ENCODE measurements around the gene RASSF7. TPM values are rescaled to one million over a fixed set of nuclear protein-coding genes. Genes with fewer than 3 reads are reported as not detected.

RASSF7 gene
- total and polyA plus RNA-seq, 10 of the 15 experiments (the other 5 are each of a cell fraction or from before 2014, with no cell fraction given): 0.39 to 29.7 (median 13.2) TPM

GRCh38 chr11:514606-515005 lies 46.2 kb upstream of the RASSF7 start (continued):
- TF ChIP-seq SMARCA5 (IDR thresholded peaks at IDR 0.05) (no peak), ATF3 (IDR thresholded peaks at IDR 0.05; ENCODE audit: borderline replicate concordance, extremely low read depth, low read depth, low read length) (no peak), SIN3A (IDR thresholded peaks at IDR 0.05; ENCODE audit: low read depth, low read length) (no peak)
- TF ChIP-seq, protein P1, sequence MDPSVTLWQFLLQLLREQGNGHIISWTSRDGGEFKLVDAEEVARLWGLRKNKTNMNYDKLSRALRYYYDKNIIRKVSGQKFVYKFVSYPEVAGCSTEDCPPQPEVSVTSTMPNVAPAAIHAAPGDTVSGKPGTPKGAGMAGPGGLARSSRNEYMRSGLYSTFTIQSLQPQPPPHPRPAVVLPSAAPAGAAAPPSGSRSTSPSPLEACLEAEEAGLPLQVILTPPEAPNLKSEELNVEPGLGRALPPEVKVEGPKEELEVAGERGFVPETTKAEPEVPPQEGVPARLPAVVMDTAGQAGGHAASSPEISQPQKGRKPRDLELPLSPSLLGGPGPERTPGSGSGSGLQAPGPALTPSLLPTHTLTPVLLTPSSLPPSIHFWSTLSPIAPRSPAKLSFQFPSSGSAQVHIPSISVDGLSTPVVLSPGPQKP (IDR thresholded peaks at IDR 0.05; ENCODE audit: low read depth, low read length): no peak
- TF ChIP-seq, protein P2, sequence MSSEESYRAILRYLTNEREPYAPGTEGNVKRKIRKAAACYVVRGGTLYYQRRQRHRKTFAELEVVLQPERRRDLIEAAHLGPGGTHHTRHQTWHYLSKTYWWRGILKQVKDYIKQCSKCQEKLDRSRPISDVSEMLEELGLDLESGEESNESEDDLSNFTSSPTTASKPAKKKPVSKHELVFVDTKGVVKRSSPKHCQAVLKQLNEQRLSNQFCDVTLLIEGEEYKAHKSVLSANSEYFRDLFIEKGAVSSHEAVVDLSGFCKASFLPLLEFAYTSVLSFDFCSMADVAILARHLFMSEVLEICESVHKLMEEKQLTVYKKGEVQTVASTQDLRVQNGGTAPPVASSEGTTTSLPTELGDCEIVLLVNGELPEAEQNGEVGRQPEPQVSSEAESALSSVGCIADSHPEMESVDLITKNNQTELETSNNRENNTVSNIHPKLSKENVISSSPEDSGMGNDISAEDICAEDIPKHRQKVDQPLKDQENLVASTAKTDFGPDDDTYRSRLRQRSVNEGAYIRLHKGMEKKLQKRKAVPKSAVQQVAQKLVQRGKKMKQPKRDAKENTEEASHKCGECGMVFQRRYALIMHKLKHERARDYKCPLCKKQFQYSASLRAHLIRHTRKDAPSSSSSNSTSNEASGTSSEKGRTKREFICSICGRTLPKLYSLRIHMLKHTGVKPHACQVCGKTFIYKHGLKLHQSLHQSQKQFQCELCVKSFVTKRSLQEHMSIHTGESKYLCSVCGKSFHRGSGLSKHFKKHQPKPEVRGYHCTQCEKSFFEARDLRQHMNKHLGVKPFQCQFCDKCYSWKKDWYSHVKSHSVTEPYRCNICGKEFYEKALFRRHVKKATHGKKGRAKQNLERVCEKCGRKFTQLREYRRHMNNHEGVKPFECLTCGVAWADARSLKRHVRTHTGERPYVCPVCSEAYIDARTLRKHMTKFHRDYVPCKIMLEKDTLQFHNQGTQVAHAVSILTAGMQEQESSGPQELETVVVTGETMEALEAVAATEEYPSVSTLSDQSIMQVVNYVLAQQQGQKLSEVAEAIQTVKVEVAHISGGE (CRISPR knock-in tag; IDR thresholded peaks at IDR 0.05): no peak

DNA sequence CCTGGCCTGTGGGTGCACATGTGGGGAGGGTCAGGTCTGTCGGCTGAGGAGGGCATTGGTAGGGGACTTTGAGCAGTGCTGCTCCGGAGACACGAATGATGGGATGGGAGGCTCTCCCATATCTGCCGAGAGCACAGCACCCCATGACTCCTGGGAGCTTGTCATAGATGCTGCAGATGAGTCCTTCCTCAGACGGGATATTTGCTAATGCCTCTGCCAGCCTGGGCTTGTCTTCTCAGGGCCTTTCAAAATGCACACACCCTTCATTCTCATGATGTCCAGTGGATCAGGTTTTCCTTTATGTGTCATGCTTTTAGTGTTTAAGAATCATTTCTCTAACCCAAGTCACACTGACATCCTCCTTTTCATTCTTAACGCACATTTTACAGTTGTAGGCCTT lies 45.6 kb upstream of the RASSF7 start:
- WGBS (ENCODE audit: insufficient coverage, insufficient replicate concordance, low lambda C conversion rate, missing lambda C conversion rate): 94% methylated on average over 6 of the region's 6 CpGs
- Histone ChIP-seq H3K27ac (ENCODE audit: control insufficient read depth, insufficient read depth) (no peak overlapping the region), H3K36me3 (ENCODE audit: control insufficient read depth in 2 of 2, insufficient read depth in 2 of 2, low read length in 1 of 2) (peaks cover 0 to 3% of the 10 kb centered on the region in 2 experiments; a peak in 1 of 4 replicates), H2AFZ (ENCODE audit: control insufficient read depth, low read depth, low read length) (no peak overlapping the region), H3K4me3 (no peak overlapping the region), H3K9ac (ENCODE audit: control insufficient read depth, insufficient read depth, low read length) (no peak overlapping the region), H3K4me2 (ENCODE audit: control insufficient read depth, insufficient read depth) (no peak overlapping the region), H4K20me1 (ENCODE audit: control insufficient read depth, insufficient read depth) (no peaks in the 10 kb centered on the region), H3K27me3 (replicated peaks in 1 of 2; ENCODE audit: control insufficient read depth in 2 of 2, insufficient read depth in 2 of 2, low read length in 1 of 2) (no peaks in the 10 kb centered on the region), H3K4me1 (ENCODE audit: control insufficient read depth, insufficient read depth, low read length) (peaks cover 3% of the 10 kb centered on the region; the same call in 1 of the 2 replicates), H3K79me2 (ENCODE audit: control insufficient read depth, insufficient read depth, low read length) (no peaks in the 10 kb centered on the region), H3K9me3 (replicated peaks; ENCODE audit: control insufficient read depth, insufficient read depth, low read length) (no peaks in the 10 kb centered on the region)
- DNase-seq (ENCODE audit: low read depth, low spot score) (no peak), ATAC-seq (no peak), FAIRE-seq (no peak)
- in situ Hi-C loops (cut with MboI): no loop called here
- no peak for TF ChIP-seq POLR2AphosphoS2 (IDR thresholded peaks at IDR 0.05; ENCODE audit: low read depth, low read length)
- no peak for TF ChIP-seq POLR2A (IDR thresholded peaks at IDR 0.05; ENCODE audit: low read depth, low read length)
- TF ChIP-seq SKIL (IDR thresholded peaks at IDR 0.05; ENCODE audit: low read depth, poor library complexity, severe bottlenecking): no peak
- TF ChIP-seq NKRF (conservative IDR thresholded peaks at IDR 0.05): no peak
- POLR2A ChIA-PET: no interaction called here
- RAD21 ChIA-PET (ENCODE audit: unreplicated experiment): no interaction called here
- intact Hi-C loops (cut with micrococcal nuclease; ENCODE audit: unreplicated experiment): no loop called here
- SMC1A ChIA-PET (ENCODE audit: uncharacterized antibody, unreplicated experiment): no interaction called here
- CTCF ChIA-PET: no interaction called here
- BruUV-seq (replicated peaks): no TSS peak

Data from GM12878 (cell line).